Caco-2 (cell line): ENCODE measurements around the gene TIMM17A. TPM values are rescaled to one million over a fixed set of nuclear protein-coding genes. Genes with fewer than 3 reads are reported as not detected.

Source experiments
- BruUV-seq: library from RNA; stranded (reverse); fragments of 400-500 nt; replicated peaks from 2 replicates; lab custom pipeline; 2021; lab: Mats Ljungman, UMichigan
- CTCF ChIA-PET: fragments of 300-600 bp; sonication (Branson Sonifier 250); formaldehyde crosslinking; loops from one replicate; lab custom pipeline; 2022; ENCODE audit warnings: antibody characterized with exemption; lab: Charles Lee
- POLR2A ChIA-PET: fragments of 300-600 bp; sonication (Branson Sonifier 250); formaldehyde crosslinking; loops from one replicate; lab custom pipeline; 2022; ENCODE audit warnings: antibody characterized with exemption; lab: Charles Lee
- DNase-seq, 2 experiments: peaks; one replicate each; pipeline versions ENCODE4 v3.0.0 to v3.0.0-alpha.2; 2020 to 2022
- H3K27me3 ChIP-seq: replicated peaks from 2 replicates; pipeline ENCODE4 v1.6.0; 2011; ENCODE audit warnings: low read length; ENCODE audit not compliant: control insufficient read depth, insufficient read depth
- H3K36me3 ChIP-seq: 2 replicates; pipeline ENCODE4 v1.5.1; 2011; ENCODE audit warnings: low read length; ENCODE audit not compliant: control insufficient read depth, insufficient read depth
- H3K4me1 ChIP-seq: fragments of 250-450 bp; sonication (Bioruptor Pico); 2 replicates; pipeline ENCODE4 v1.5.1; 2020; ENCODE audit warnings: mild to moderate bottlenecking
- H3K4me3 ChIP-seq: 2 replicates; pipeline ENCODE4 v1.5.1; 2011; ENCODE audit warnings: low read depth, mild to moderate bottlenecking, control low read depth, low read length
- H3K9me3 ChIP-seq: fragments of 250-450 bp; sonication (Bioruptor Pico); 2 replicates; pipeline ENCODE4 v1.5.1; 2020; ENCODE audit warnings: mild to moderate bottlenecking, moderate library complexity
- H3K27ac Mint-ChIP-seq: one replicate; pipeline ENCODE4 v1.8.0; 2022; ENCODE audit warnings: mixed read lengths; ENCODE audit not compliant: unreplicated experiment
- H3K27me3 Mint-ChIP-seq: one replicate; pipeline ENCODE4 v1.8.0; 2022; ENCODE audit warnings: mixed read lengths; ENCODE audit not compliant: insufficient read depth, unreplicated experiment
- H3K36me3 Mint-ChIP-seq: one replicate; pipeline ENCODE4 v1.8.0; 2022; ENCODE audit warnings: mild to moderate bottlenecking, mixed read lengths; ENCODE audit not compliant: insufficient read depth, unreplicated experiment
- H3K4me1 Mint-ChIP-seq: one replicate; pipeline ENCODE4 v1.8.0; 2022; ENCODE audit warnings: low read depth, mixed read lengths; ENCODE audit not compliant: unreplicated experiment
- H3K4me3 Mint-ChIP-seq: one replicate; pipeline ENCODE4 v1.8.0; 2022; ENCODE audit warnings: mild to moderate bottlenecking, moderate library complexity, mixed read lengths; ENCODE audit not compliant: unreplicated experiment
- H3K9me3 Mint-ChIP-seq: one replicate; pipeline ENCODE4 v1.8.0; 2022; ENCODE audit warnings: mixed read lengths; ENCODE audit not compliant: unreplicated experiment
- intact Hi-C: fragments of 100-400 bp; cut with micrococcal nuclease; formaldehyde crosslinking; loops from one replicate; pipeline ENCODE4 v1.10.0; 2022; ENCODE audit not compliant: unreplicated experiment
- total RNA-seq: library from RNA; stranded (reverse); gene quantifications from 2 replicates; pipeline ENCODE4 v1.2.3, GENCODE V29; 2022
- TF ChIP-seq, protein P1 (sequence below), 2 experiments: fragments of 200-600 bp in 1 of 2; IDR thresholded peaks; 1 replicate in 1 of 2; 2 replicates in 1 of 2; pipeline versions ENCODE4 v1.5.1 to v1.8.0; 2011 to 2022; ENCODE audit warnings: antibody characterized with exemption in 1 of 2, control low read depth in 1 of 2, inconsistent platforms in 1 of 2, low read depth in 1 of 2, low read length in 1 of 2, mild to moderate bottlenecking in 1 of 2, moderate library complexity in 1 of 2; ENCODE audit not compliant: insufficient read depth in 1 of 2, severe bottlenecking in 1 of 2, unreplicated experiment in 1 of 2

TIMM17A gene
- total RNA-seq, 1 experiment from 2014 or later = 63.7 TPM

DNA sequence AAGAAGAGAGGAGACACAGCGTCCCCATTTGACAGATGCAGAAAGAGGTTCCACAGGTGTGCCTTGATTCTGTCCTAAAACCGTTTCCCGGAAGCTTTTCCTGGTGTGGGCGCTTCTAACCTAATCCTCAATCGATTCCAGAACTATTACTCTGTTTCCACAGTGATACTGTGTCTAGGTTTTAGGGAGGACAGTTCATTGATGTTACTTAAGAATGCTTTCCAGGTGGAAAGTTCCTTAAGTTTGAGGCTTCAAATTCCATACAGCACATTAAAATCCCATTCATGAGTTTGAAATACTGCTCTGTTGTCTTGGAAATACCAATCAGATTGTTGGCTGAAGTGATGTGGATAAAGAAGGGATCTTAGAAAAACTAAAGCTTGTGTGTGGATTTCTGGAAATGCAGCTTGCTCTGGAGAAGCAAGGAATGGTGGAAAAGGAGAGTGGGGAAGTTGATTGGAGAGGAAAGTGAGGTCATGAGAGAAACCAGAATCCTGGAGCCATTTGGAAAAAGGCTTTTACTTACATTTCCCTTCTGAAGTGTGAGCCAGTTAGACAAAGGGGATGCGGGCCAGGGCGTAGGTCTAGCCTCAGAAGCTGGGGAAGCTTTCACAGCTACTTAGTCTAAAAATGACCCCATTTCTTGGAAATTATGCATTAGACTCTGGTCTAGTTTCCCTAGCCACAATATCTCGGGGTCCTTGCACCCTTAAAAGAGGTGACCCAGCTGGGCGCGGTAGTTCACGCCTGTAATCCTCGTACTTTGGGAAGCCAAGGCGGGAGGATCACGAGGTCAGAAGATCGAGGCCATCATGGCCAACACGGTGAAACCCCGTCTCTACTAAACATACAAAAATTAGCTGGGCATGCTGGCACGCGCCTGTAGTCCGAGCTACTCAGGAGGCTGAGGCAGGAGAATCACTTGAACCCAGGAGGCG, 61.8 kb downstream of the TIMM17A start:
- POLR2A ChIA-PET = interaction anchor here (0.6 to 2.5 kb wide), 8 partner anchors 7 to 95 kb away, joined by 4 to 24 read pairs (median 8); partner anchors contain the start of gene ELF3
- no peak for DNase-seq
- H3K4me1 ChIP-seq = peaks cover 61% of the 10 kb centered on the region
- BruUV-seq = TSS peak; percentile 53
- TF ChIP-seq, protein P1, sequence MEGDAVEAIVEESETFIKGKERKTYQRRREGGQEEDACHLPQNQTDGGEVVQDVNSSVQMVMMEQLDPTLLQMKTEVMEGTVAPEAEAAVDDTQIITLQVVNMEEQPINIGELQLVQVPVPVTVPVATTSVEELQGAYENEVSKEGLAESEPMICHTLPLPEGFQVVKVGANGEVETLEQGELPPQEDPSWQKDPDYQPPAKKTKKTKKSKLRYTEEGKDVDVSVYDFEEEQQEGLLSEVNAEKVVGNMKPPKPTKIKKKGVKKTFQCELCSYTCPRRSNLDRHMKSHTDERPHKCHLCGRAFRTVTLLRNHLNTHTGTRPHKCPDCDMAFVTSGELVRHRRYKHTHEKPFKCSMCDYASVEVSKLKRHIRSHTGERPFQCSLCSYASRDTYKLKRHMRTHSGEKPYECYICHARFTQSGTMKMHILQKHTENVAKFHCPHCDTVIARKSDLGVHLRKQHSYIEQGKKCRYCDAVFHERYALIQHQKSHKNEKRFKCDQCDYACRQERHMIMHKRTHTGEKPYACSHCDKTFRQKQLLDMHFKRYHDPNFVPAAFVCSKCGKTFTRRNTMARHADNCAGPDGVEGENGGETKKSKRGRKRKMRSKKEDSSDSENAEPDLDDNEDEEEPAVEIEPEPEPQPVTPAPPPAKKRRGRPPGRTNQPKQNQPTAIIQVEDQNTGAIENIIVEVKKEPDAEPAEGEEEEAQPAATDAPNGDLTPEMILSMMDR (IDR thresholded peaks at IDR 0.05; ENCODE audit: insufficient read depth in 1 of 2, low read depth in 1 of 2, low read length in 1 of 2, severe bottlenecking in 1 of 2, unreplicated experiment in 1 of 2) = no peak
- no peaks in the 10 kb centered on the region for H3K27me3 ChIP-seq
- CTCF ChIA-PET = interaction anchor here (1.1 to 1.4 kb wide), 2 partner anchors 9 to 32 kb away, joined by 3 to 4 read pairs; no protein-coding TSS in a partner anchor
- no peak overlapping the region for H3K4me3 ChIP-seq
- peak overlapping the region; percentile 71 for H3K27ac Mint-ChIP-seq
- H3K9me3 Mint-ChIP-seq = no peaks in the 10 kb centered on the region
- intact Hi-C loops = no loop called here
- no peaks in the 10 kb centered on the region for H3K9me3 ChIP-seq
- H3K36me3 Mint-ChIP-seq = peaks cover 70% of the 10 kb centered on the region
- H3K4me1 Mint-ChIP-seq = peaks cover 40% of the 10 kb centered on the region
- H3K36me3 ChIP-seq = peaks cover 16% of the 10 kb centered on the region
- H3K4me3 Mint-ChIP-seq = peak overlapping the region; percentile 65
- H3K27me3 Mint-ChIP-seq = no peaks in the 10 kb centered on the region

DNA sequence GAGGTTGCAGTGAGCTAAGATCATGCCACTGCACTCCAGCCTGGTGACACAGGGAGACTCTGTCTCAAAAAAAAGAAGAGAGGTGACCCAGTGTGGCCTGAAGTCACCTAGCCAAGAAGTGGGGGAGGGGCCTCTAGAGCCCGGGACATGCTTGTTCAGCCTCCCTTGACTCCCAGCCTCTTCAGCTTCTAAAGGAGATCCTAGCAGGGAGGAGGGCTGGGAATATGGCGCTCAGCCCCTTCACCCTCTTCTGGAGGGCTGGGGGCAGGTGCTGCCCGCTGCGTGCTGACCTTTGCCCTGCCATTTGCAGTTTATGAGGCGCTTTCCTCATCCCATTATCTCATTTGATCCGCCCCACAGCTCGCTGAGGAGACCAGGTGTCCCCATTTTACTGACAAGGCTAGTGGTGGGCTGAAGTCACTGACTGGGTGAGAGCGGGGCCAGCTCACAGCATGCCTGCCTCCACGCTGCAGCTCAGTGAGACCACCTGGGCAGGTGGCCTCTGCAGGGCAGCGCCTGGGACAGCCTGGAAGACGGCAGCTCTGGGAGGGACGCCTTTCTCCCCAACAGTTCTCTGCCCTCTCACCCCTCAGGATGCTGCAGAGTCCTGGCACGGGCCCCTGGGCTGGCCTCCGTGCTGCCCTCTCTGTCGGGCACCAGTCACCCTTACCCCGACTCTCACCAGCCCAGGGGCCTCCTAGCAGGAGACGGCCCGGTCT, 62.6 kb downstream of the TIMM17A start:
- H3K36me3 Mint-ChIP-seq = peaks cover 62% of the 10 kb centered on the region
- no peaks in the 10 kb centered on the region for H3K9me3 Mint-ChIP-seq
- BruUV-seq = no TSS peak
- CTCF ChIA-PET = interaction anchor here (1.3 to 1.4 kb wide), 2 partner anchors 10 to 17 kb away, joined by 4 to 7 read pairs; no protein-coding TSS in a partner anchor
- H3K27ac Mint-ChIP-seq = peak overlapping the region; percentile 71
- H3K27me3 ChIP-seq = no peaks in the 10 kb centered on the region
- no peaks in the 10 kb centered on the region for H3K9me3 ChIP-seq
- peak; percentile 87 to 95 for DNase-seq
- TF ChIP-seq, protein P1 (IDR thresholded peaks at IDR 0.05; ENCODE audit: insufficient read depth in 1 of 2, low read depth in 1 of 2, low read length in 1 of 2, severe bottlenecking in 1 of 2, unreplicated experiment in 1 of 2) = no peak
- peak overlapping the region; percentile 20 for H3K4me3 ChIP-seq
- peaks cover 10% of the 10 kb centered on the region for H3K36me3 ChIP-seq
- peaks cover 63% of the 10 kb centered on the region for H3K4me1 ChIP-seq
- H3K27me3 Mint-ChIP-seq = no peaks in the 10 kb centered on the region
- POLR2A ChIA-PET = interaction anchor here (0.6 to 2.5 kb wide), 8 partner anchors 8 to 94 kb away, joined by 4 to 24 read pairs (median 8); partner anchors contain the start of gene ELF3
- peaks cover 44% of the 10 kb centered on the region for H3K4me1 Mint-ChIP-seq
- intact Hi-C loops = loop anchor here (1.0 kb wide), 2 partner anchors 8 to 17 kb away; partner anchors contain the start of gene ELF3
- H3K4me3 Mint-ChIP-seq = peak overlapping the region; percentile 65
